Choroid plexus epithelial cell (primary cell): ENCODE results near the gene HECTD2.
A peak's percentile ranks its signal among the peaks of the same experiment; 100 is the strongest.
"Not testable (repeated sequence)": the region's sequence is repeated elsewhere in the genome, so short reads cannot be mapped to it uniquely, and the experiment has no call there.

ENCODE experiments used
- DNase-seq: peaks from one replicate; pipeline ENCODE4 v3.0.0-alpha.2; 2010; ENCODE audit warnings: low read depth
- H3K4me3 ChIP-seq: 2 replicates; pipeline ENCODE4 v1.5.1; 2011; ENCODE audit warnings: low read depth, mild to moderate bottlenecking, control low read depth, low read length, moderate library complexity
- TF ChIP-seq, protein P1 (sequence below): conservative IDR thresholded peaks from 2 replicates; pipeline ENCODE4 v1.5.1; 2011; ENCODE audit warnings: low read depth, mild to moderate bottlenecking, control low read depth, inconsistent platforms, low read length, moderate library complexity

Gene HECTD2

DNA sequence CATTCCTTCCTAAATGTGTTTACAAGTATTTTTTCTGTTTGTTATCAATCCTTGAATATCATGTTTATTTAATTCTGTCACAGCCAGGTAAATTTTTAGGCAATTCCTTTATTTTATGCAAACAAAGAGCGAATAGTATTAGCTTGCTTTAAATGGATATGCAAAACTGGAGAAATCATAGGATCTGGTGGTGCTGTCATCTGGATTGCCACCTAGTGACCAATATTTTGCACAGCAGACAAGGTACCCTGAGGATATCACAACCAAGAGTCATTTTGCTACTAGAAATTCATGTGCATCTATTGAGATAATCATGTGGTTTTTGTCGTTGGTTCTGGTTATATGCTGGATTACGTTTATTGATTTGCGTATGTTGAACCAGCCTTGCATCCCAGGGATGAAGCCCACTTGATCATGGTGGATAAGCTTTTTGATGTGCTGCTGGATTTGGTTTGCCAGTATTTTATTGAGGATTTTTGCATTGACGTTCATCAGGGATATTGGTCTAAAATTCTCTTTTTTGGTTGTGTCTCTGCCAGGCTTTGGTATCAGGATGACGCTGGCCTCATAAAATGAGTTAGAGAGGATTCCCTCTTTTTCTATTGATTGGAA lies 40.1 kb upstream of the HECTD2 start:
- TF ChIP-seq, protein P1, sequence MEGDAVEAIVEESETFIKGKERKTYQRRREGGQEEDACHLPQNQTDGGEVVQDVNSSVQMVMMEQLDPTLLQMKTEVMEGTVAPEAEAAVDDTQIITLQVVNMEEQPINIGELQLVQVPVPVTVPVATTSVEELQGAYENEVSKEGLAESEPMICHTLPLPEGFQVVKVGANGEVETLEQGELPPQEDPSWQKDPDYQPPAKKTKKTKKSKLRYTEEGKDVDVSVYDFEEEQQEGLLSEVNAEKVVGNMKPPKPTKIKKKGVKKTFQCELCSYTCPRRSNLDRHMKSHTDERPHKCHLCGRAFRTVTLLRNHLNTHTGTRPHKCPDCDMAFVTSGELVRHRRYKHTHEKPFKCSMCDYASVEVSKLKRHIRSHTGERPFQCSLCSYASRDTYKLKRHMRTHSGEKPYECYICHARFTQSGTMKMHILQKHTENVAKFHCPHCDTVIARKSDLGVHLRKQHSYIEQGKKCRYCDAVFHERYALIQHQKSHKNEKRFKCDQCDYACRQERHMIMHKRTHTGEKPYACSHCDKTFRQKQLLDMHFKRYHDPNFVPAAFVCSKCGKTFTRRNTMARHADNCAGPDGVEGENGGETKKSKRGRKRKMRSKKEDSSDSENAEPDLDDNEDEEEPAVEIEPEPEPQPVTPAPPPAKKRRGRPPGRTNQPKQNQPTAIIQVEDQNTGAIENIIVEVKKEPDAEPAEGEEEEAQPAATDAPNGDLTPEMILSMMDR = peak; percentile 73
- H3K4me3 ChIP-seq = not testable (repeated sequence)
- peak; percentile 77 for DNase-seq

DNA sequence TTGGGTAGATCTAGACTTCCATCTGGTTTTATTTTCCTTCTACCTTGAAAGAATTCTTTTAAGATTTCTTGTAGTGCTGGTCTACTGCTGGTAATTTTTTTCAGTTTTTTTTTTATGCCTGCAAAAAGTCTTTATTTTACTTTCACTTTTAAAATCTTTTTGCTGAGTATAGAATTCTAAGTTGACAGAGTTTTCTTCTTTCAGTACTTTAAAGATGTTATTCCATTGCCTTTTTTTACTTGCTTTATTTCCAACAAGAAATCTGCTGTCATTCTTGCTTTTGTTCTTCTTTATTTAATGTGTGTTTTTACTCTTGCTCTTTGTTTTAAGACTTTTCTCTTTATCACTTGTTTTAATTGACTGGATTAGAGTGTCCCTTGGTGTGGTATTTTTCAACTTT lies 36.1 kb upstream of the HECTD2 start:
- no peak for DNase-seq
- no peak overlapping the region for H3K4me3 ChIP-seq
- TF ChIP-seq, protein P1 = no peak

DNA sequence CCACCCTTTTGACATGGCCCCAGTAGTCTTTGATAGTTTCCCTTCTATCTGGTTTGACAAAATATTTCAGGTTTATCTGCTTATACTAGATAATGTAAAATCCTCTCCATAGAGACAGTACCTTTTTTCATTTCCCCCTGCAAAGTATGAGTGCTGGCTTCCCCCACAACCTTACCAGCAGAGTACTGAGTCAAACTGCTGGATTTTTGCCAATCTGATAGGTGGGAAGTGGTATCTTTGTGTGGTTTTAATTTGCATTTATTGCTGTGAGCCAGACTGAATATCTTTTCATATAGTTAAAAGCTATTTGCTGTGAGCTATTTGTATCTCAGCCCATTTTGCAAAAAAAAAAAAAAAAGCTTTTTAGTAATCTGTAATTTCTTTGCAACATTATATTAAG lies 32.1 kb upstream of the HECTD2 start:
- no peak overlapping the region for H3K4me3 ChIP-seq
- DNase-seq = peak; percentile 20
- TF ChIP-seq, protein P1 = no peak

DNA sequence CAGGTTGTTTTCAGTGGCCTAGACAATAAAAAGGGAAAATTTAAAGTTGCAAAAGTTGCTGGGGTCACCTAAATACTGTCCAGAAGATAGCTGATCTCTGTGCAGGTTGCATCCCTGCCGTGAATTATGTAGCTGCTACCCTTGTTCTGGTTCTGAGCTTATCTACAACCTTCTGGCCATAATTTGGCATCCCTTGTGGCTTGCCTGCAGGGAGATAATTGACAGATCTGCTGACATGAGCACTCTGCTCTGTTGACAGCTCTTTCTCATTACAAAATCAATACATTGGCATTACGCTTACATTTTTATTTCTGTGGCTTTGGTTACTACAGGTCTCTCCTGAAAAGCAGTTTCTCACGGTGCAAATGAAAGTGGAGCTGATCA lies 29.3 kb upstream of the HECTD2 start:
- H3K4me3 ChIP-seq = no peak overlapping the region
- no peak for DNase-seq
- TF ChIP-seq, protein P1 = no peak

DNA sequence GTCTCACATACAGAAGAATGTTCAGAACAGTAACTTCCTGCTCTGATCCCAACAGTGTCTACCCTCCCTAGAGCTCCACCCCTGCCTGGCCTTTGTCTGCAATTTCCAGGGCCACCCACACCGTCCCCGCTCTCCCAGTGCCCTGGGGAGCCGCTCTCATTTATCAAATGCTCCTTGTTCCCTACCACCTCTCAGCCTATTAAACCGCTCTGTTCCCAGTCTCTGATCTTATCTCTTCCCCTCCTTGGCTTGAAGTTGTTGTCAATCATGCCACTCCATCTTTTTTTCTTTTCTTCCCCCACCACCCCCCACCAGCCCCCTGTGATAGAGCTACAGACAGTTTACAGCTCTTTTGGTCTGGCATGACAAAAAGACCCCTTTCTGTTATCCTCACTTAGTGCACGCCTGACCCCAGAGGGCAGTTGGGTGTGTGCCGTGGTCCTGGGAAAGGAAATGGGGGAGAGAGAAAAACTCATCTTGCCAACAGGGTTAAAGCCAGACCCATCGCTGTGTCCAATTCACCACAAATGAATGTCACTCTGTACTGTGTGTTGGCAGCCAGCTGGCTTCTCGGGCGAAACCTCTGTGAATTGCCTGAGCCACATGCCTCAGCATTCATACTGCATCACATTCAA lies 28.8 kb upstream of the HECTD2 start:
- DNase-seq = peak; percentile 23
- H3K4me3 ChIP-seq = no peak overlapping the region
- TF ChIP-seq, protein P1 = no peak

DNA sequence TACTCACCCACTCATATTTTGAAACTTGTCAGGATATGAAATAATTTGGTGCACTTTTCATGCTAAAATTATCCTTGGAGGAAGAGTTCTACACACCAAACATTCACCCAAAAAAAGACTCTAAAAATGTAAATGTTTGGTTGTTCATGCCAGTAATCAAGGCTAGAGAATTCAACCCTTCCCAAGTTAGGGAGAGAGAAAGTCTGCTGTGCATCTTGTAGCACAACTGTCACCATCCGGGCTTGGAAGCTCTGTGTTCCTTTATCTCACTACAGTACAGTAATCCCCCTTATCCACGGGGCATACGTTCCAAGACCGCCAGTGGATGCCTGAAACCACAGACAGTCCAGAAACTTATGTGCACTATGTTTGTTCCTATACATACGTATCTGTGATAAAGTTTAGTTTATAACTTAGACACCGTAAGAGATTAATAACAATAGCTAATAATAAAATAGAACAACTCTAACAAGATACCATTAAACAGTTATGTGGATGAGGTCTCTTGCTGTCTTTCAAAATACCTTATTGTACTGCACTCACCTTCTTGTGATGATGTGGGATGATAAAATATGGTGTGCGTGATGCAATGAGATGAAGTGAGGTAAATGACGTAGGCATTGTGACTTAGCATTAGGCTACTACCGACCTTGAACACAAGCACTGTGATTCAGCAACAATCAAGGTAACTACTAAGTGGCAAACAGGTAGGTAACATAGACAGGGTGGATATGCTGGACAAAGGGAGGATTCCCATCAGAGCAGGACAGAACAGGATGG lies 24.6 kb upstream of the HECTD2 start:
- DNase-seq = no peak
- no peak overlapping the region for H3K4me3 ChIP-seq
- TF ChIP-seq, protein P1 = no peak
